ENCODE data around the gene HS6ST1.

Gene HS6ST1

DNA sequence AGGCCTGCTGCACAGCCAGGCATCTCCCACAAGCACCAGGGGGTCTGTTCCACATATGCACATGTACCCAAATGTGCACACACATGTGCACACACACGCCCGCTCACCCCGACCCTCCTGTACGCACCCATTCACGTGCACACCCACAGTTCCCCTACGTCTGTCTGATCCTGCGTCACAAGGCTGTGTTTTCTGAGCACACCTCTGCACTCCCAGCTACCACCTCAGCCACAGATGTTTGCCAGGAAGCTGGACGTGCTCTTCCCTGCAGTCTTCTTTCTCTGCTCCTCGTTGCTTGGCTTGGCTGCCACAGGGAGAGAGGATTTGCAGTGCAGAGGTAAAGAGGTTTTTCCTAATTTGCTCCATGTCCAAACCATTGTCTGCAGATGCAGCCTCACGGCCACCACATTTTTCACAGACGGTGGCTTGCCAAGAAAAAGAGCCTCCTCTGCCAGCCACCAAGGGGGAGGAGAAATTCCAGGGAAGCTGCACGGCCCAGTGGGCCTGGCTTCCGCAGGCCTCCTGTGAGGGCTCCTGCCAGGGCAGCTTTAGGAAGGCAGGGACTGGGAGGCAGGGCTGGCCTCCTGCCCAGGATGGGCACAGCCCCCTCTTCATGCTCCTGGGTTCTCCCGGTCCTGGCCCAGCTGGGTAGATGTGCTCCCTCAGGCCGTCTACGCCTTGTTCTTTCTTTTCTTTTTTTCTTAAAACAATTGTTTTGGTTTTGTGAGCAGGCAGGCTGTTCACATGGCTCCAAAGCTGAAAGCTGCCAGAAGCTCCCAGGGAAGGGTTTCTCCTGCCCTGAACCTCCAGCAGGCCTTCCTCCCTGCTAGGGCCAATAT, 29.3 kb upstream of the HS6ST1 start:
- DNase-seq = no peak

DNA sequence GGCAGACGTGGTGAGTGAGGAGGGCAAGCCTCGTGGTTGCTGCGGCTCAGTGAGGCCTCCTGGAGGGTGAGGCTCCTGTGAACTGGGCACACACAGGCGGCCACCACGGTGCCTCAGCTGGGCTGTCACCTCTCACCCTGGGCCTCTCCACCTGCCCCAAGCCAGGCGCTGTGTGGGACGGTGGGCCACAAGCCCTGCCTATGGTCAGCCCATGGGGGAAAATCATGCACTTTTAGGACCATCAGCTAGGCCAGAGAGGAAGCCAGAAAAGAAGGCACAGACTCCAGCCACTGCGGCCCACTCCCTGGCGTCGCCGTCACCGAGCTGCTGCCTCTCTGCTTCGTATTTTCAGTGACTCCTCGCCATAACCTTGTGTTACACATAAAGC, 28.5 kb upstream of the HS6ST1 start:
- DNase-seq = no peak

DNA sequence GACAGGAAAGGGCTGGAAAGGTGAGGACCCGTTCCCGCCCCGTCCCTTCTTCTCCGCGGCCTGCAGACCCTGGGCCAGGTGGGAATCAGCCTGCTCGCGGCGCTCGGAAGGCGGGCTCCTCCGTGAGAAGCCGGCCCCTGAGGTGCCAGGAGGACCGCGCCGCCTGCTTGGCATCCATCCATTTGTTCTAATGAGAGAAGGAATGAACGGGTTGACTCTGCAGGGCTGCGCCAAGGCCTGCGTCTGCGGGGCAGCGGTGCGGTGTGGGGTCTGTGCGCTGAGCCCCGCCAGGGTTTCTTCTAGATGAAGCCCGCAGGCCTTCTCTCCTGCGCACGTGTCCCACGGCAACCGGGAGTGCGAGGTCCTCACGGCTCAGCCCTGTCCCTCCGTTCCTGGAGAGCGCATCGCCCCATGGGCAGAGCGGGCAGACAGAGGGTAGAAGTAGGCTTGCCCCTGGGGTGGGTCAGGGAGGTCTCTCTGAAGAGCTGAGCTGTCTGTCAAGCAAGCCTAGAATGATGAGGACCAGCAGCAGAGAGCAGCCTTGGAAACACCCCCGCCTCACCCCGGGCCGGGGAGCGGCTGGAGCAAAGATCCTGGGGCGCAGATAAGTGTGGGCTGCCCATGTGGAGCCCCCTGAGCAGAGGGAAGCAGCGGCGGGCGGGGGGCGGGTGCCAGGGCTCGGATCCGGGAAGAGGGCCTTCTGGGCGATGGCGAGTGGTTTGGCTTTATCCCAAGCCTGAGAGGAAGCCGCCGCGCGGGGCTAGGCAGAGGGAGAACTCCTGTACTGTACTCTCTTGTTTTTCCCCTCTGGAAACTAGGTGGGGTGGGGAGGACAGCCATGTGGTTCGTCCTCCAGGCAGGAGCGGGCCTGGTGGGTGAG, 27.9 kb upstream of the HS6ST1 start:
- DNase-seq = no peak

DNA sequence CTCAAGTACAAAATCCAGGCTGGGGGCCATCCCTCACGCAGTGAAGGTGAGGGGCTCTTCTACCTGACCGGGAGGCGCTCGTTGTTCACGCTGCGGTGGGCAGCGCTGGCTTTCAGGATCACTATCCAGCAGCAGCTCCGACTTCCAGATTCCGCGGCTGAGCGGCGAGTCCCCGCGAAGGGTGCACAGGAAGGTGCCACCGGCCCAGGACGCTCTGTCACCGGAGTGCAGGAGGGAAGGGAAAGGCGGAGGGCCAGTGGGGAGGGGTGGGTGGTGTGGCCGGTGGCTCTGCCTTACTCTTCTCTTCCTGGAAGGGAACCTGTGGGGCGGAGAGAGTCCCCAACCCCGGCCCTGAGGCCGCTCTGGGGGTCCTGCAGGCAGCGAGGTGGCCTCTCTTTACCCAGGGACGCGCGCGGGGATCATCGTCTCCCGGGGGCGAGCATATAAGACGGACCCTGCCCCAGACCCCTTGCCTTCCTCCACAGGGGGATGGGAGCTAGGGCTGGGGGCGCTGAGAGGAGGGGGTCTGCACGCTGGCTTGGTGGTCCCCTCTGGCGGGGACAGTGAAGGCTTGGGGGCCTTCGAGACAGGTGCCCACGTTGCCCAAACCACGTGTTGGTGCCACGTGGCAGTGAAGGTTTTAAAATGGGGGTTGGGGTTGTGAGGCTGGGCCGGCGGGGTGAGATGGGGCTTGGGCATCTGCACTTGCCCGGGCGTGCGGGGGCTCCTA, 26.9 kb upstream of the HS6ST1 start:
- no peak for DNase-seq

DNA sequence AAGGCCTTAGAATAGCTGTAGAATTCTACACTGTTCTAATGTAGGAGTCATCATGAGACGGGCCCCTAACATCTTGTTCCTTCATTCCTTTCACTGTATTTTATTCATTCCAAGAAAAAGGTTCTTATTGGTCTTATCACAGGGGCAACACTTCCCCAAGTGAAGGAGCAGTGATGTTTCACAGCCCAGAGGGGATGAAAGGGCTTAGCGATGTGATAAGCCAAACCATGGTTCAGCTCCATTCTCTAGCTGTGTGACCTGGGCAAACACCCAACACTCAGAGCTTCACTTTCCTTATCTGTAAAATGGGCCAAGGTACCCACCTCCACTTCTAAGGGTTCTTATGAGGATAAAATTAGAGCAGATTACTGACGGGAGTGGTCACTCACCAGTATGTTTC, 25.4 kb upstream of the HS6ST1 start:
- no peak for DNase-seq

DNA sequence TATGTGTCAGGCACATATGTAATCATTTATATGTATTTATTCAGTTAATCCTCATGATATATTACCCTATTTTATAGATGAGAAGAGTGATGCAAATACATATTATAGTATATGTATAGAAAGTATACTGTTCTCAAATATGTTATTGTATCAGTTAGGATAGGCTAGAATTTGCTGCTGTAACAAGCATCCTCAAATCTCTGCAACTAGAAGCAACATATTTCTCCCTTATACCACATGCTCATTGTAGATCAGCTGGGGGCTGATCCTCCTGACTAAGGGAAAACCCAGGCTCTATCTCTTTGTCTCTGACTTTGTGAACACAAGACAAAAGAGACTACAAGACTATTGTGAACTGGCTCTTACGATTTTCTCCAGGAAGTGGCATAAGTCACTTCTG, 24.8 kb upstream of the HS6ST1 start:
- DNase-seq = no peak

DNA sequence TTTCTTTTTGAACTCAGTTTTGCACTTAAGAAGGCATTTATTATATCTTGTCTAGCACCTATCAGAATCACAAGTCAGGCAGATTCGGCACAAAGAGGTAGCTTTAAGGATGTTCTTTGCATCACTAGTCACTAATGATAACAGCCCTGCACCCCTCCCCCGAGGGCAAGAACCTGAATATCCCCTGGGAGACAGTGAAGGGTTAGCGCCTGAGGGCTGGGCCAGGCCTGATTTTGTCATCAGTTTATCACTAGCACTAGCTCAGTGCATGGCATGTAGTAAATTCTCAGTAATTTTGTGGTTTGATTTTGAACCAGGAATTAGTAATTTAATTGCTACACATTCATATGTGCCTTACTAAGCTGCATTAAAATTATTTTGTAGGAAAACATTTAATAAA, 23.9 kb upstream of the HS6ST1 start:
- no peak for DNase-seq

DNA sequence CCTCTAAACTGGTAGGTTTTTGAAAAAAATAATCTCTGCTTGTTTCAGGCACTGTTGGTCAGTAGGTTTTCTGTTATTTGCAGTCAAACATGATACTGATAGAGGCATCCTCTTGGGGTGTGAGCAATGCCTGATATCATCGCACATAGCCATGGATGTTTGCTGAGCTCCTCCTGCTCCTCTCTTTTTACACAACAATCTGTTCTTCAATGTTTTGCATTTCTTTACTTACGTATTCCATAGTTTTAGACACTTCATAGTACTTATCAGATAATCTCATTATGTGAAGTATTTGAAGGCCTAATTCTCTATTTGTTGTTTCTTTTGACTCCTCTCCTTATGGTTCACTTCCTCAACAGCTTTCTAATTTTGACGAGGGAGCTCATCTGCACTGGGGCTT, 23.0 kb upstream of the HS6ST1 start:
- DNase-seq = no peak

DNA sequence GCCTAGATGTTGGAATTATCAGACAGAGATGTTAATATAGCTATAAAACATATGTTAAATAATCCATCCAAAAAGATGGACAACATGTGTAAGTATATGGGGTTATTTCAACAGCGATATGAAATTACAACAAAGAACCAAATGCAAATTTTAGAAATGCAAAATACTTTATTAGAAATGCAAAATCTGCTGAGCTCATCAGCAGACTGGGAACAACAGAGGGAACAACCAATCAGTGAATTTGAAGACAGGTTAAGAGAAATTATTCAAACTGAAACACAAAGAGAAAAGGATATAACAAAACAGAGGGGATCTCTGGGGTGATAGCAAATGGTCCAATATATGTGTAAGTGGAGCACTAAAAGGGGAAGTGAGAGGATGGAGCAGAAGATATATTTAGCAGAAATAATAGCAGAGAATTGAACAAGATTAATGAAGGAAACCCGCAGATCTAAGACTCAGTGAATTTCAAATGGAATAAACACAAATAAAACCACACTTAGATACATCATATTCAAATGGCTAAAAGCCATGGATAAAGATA, 13.5 kb upstream of the HS6ST1 start:
- no peak for DNase-seq

DNA sequence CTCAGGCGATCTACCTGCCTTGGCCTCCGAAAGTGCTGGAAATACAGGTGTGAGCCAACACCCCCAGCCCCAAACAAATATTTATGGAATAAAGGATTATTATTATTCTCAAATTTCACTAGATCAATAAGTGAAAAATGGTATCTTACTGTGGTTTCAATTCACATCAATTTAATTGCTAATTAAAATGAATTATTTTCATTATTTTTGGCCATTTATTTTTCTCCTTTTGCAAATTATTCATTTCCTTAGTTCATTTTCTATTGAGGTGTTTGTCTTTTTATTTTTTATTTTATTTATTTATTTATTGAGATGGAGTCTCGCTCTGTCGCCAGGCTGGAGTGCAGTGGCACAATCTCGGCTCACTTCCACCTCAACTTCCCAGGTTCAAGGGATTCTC, 11.9 kb upstream of the HS6ST1 start:
- DNase-seq = no peak

DNA sequence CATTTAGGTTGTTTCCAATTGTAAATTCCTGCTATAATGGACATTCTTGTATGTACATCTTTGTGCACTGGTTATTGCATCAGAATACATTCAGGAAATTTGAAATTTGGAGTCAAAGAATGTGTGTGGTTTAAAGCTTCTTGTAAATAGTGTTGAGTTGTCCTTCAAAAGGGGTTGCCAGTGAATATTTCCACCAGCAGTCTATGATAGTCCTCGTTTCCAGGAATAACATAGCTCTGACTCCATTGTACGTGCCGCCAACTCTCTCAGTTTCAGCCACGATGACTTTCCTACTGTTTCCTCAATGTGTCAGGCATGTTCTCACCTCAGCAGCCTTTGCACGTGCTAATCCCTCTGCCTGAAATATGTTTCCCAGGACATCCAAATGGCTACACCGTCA, 10.9 kb upstream of the HS6ST1 start:
- no peak for DNase-seq

DNA sequence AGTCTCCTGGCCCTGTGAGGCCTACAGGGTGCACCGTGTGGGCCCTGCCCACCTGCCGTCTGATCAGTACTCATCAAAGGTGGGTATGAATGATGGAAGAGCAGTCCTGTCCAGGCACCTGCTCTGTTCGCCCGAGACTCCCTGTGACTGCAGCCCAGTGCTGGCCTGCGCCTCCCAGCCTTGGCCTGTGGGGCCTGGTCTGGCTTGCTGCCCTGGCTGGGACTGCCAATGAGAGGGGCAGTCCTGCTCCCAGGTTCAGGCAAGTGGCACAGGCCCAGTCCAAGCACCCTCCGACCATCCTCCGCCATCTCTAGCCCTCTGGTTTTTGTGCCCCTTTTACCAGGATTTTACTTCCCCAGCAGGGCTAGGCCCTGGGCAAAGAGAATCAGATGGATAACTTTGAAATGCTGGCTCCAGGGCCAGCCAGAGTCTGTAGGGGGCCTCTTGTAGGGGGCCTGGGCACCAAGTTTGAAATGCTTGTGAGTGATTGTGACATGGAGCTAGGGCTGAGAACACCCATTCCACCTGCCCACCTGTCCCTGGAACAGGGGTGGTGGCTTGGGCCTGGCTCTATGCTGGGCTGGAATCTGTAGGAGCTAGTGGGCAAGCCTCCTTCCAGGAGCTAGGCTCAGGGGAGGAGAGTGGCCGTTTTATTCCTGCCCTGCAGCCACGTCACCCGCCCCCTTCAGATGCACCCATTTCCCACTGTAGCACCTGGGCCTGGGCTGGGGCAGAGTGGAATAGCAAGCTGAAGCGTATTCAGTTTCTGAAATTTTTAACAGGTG, 8.7 kb upstream of the HS6ST1 start:
- no peak for DNase-seq

DNA sequence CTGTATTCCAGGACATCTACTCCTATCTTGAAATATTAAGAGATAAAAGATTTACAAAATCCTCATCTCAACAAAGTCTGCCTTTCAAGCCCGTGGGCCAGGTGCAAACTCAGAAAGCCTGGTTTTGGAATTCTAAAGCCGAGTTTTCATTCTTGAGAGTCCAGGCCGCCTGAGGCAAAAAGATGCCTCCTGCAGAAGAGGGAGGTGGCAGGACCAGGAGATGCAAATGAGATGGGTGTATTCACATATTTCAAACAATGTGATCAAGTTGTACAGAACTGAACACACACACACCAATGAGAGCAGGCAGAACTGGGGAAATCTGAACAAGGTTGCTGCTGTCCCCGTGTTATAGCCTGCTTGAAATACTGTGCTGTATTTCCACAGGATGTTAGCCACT, 7.7 kb upstream of the HS6ST1 start:
- DNase-seq = no peak

DNA sequence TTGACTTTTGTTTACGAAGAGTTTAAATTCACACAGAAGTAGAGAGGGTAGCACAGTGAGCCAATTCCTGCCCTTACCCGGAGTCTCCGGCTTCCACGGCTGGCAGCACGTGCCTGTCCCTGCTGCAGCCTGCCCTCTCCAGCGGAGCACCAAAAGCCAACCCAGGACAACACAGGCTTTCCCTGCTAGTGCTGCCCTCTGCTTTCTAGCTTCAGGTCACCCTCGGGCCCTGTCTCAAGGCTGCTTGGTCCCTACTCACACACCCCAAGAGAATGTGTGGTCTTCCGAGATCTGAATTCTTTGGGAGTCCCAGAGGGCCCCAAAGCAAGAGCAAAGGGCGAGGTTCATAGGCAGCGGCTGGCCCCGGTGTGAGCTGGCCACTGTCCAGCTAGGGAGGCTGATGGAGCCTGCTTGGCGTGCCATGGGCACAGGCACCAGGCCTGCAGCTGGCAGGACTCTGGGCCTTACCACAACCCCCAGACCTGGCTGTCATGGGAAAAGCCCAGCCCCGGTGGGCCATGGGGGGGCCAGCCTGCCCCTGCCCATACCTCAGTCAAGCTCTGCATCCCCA, 7.0 kb upstream of the HS6ST1 start:
- DNase-seq = no peak

DNA sequence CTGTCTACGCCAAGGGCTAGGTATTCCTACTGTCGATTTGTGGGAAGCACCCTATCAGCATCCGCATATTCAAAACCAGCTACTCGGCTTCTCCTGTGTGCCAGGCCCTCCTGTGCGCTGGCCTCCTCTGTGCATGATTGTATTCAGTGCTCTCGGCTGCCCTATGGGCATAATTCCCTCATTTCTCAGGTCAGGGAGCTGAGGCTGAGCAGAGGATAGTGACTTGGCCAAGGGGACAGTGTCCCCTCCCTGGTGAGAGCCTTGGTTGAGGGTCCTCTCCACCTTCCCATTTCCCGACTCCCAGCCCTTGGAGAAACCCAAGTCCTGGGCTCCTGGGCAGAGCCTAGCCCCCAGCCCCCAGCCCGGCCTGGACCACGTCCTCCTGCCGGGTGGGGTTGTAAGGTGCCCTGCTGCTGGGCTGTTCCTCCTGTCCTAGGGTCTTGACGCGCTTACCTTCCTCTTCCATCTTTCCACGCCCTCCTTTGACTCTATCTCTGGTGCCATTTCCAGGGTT, 6.3 kb upstream of the HS6ST1 start:
- DNase-seq = no peak

DNA sequence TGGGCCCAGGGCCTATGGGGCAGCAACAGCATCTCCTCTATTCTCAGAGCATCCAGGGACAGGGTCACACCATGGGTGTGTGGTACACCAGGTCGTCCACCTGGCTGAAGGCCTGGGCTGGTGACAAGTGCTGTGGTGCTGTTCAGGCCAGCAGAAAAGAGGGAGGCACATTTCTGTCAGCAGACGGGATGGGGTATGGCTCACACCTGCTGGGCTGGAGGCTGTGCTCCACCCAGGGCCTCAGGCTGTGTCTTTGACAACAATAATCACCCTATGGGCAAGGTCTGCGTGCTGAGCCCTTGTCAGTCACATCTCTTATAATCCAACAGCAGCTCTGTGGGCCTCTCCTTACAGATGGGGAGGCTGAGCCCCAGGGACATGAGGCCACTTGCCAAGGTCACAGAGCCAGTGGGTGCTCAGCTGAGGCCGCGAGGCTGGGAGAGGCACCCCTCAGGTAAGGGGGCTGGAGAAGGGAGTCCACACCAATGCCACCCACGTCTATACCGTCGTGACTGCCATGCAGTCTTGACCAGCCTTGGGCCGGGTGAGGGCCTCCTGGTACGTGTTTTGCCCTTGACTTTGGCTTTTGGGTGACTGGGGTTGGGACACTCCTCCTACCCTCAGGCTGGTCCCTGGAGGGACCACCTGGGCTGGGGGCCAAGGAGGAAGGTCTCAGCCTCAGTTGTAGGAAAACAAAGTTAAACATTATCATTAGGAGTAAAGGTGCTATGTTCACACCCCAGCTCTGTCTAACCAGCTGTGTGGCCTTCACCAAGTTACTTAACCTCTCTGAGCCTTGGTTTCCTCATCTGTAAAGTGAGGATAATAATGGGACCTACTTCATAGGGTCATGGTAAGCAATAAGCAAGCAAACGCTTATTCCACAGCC, 5.6 kb upstream of the HS6ST1 start:
- no peak for DNase-seq

DNA sequence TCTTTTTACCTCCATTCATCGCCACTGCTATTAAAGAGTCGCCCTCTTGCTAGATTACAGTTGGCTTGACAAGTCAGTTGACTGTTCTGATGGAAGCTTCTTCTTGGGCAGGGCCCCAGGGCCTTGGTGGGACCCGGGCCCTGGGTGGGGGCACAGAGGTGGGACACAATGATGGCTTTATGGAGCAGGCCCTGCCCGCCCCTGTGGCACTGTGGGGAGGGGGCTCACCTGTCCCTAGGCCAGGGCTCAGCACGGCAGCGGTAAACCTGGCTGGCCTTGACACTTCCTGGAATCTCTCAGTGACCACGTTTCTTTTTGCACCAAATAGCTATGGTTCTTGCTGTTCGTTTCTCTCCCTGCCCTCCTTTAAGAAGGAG, 4.9 kb upstream of the HS6ST1 start:
- DNase-seq = no peak

DNA sequence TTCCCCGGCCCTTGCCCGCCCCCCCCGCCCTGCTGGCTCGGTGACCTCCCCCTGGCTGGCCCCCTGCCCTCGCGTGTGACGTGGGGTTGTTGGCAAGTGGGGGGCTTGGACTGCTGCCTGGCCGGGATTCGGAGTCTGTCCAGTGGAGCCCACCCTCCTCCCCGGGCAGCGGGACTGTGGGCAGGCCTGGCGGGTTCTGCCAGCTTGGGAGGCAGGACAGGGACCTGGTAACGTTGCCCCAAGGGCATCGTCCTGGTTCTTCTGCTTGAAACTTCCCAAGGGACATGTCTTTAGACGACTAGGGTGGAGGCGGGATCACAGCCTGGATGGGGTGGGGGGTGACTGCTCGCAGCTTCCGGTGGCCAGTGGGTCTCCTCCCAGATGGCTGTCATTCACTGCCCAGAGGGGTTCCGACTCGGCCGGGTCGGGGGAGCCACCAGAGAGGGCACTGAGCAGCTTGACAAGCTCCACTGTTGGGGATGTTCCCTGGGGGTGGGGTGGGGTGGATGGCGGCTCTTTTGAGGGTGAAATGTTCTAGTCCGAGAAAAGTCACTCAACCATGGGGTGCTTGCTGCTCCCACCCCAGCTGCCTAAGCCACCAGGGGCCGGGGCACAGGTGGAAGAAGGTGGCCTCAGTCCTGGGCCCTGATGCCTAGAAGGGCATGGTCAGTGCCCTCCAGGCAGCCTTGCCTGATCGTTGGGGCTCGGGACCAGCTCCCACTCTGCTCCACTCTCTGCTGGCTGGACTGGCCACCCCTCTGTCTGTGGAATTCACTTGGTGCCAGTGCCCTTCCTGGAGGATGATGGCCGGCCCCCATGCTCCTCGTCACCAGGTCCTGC, 4.3 kb upstream of the HS6ST1 start:
- no peak for DNase-seq

DNA sequence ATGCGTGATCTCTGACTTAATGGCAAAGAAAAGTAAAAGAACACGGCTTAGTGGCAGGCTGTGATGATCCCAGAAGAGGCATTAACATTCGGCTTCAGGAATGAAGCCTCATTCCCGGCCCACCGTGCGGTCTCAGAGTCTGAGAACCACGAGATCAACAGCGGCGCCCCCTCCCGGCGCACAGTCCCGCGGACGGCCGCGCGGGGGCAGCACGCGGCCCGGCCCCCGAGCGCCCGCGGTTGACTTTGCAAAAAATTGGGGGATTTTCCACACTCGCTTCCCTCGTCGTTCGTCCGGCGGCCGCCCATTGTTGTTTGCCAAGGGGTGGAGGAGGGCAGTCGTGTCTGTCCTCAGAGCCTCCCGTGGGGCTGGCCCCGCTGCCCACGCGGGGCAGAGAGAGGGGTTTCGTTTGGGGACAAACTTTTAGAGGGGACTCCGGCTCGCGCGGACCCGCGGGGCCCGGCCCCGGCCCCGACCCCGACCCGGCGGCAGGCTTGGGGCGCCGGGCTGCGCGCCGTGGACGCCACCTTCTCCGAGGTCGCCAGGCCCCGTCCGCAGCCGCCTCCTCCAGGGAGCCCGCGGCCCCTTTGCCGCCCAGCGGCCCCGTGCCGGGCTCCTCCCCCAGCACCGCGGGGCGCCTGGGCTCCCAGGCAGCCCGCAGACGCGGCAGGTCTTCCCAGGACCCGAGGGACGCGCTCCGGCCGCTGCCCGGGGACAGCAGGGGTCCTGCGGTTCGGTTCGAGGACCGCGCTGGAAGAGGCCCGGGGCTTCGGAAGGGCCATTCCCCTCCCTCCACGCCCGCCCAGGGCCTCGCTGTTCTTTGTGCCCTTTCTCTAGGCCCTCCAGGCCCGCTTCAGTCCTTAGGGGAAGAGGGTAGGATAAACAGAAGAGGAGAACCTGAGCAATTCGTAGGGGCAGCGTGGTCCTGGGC, 3.4 kb upstream of the HS6ST1 start:
- DNase-seq = peak; percentile 67 to 93
